ENCODE results near the gene STAM2.
"Not testable (repeated sequence)": the region's sequence is repeated elsewhere in the genome, so short reads cannot be mapped to it uniquely, and the experiment has no call there.

STAM2 gene

GRCh38 chr2:152099367-152100050 is 76.1 kb downstream of the STAM2 start:
- peak; percentile 45 for DNase-seq

GRCh38 chr2:152098496-152099366 is 76.8 kb downstream of the STAM2 start, which contains the start of gene CACNB4:
Gene CACNB4, minus strand, starts transcription at chr2:152099044.
- peak; percentile 45 for DNase-seq

- peak; percentile 31 for DNase-seq
Measured at GRCh38 chr2:152097801-152098495, 77.6 kb downstream of the STAM2 start.

- no peak for DNase-seq
Measured at GRCh38 chr2:152097290-152097800, 78.2 kb downstream of the STAM2 start.

- no peak for DNase-seq
Measured at GRCh38 chr2:152095146-152095545, 80.4 kb downstream of the STAM2 start.

- no peak for DNase-seq
Measured at GRCh38 chr2:152094014-152094413, 81.5 kb downstream of the STAM2 start.

- DNase-seq, result no peak
Measured at GRCh38 chr2:152093464-152093863, 82.1 kb downstream of the STAM2 start.

- DNase-seq, result no peak
Measured at GRCh38 chr2:152092095-152092494, 83.5 kb downstream of the STAM2 start.

- DNase-seq, result not testable (repeated sequence)
Measured at GRCh38 chr2:152090726-152091125, 84.8 kb downstream of the STAM2 start.

- DNase-seq, result no peak
Measured at GRCh38 chr2:152089238-152089637, 86.3 kb downstream of the STAM2 start.

- DNase-seq, result no peak
Measured at GRCh38 chr2:152088006-152088405, 87.6 kb downstream of the STAM2 start.

- DNase-seq, result peak; percentile 45
Measured at GRCh38 chr2:152086231-152086630, 89.3 kb downstream of the STAM2 start.

- no peak for DNase-seq
Measured at GRCh38 chr2:152084076-152084475, 91.5 kb downstream of the STAM2 start.

GRCh38 chr2:152083202-152083875 is 92.2 kb downstream of the STAM2 start:
- DNase-seq, result no peak

GRCh38 chr2:152078662-152079061 is 96.9 kb downstream of the STAM2 start:
- no peak for DNase-seq

- no peak for DNase-seq
Measured at GRCh38 chr2:152078023-152078422, 97.5 kb downstream of the STAM2 start.

GRCh38 chr2:152075461-152076050 is 100.0 kb downstream of the STAM2 start:
- DNase-seq, result no peak

- no peak for DNase-seq
Measured at GRCh38 chr2:152072011-152072410, 103.6 kb downstream of the STAM2 start.

GRCh38 chr2:152071518-152071917 is 104.0 kb downstream of the STAM2 start:
- DNase-seq, result no peak

GRCh38 chr2:152071092-152071491 is 104.5 kb downstream of the STAM2 start:
- no peak for DNase-seq

- no peak for DNase-seq
Measured at GRCh38 chr2:152068226-152068625, 107.3 kb downstream of the STAM2 start.

- no peak for DNase-seq
Measured at GRCh38 chr2:152067823-152068222, 107.7 kb downstream of the STAM2 start.

All from NCI-H146 (cell line).